ENCODE data around the gene CDK5RAP3. TPM values are rescaled to one million over a fixed set of nuclear protein-coding genes. Genes with fewer than 3 reads are reported as not detected.
"Not testable (repeated sequence)": the region's sequence is repeated elsewhere in the genome, so short reads cannot be mapped to it uniquely, and the experiment has no call there.

The CDK5RAP3 gene, protein sequence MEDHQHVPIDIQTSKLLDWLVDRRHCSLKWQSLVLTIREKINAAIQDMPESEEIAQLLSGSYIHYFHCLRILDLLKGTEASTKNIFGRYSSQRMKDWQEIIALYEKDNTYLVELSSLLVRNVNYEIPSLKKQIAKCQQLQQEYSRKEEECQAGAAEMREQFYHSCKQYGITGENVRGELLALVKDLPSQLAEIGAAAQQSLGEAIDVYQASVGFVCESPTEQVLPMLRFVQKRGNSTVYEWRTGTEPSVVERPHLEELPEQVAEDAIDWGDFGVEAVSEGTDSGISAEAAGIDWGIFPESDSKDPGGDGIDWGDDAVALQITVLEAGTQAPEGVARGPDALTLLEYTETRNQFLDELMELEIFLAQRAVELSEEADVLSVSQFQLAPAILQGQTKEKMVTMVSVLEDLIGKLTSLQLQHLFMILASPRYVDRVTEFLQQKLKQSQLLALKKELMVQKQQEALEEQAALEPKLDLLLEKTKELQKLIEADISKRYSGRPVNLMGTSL
- 88.9 TPM for polyA plus RNA-seq (2013, experiment 1 of 2)
- 96.2 TPM for polyA plus RNA-seq (2013, experiment 2 of 2)

DNA sequence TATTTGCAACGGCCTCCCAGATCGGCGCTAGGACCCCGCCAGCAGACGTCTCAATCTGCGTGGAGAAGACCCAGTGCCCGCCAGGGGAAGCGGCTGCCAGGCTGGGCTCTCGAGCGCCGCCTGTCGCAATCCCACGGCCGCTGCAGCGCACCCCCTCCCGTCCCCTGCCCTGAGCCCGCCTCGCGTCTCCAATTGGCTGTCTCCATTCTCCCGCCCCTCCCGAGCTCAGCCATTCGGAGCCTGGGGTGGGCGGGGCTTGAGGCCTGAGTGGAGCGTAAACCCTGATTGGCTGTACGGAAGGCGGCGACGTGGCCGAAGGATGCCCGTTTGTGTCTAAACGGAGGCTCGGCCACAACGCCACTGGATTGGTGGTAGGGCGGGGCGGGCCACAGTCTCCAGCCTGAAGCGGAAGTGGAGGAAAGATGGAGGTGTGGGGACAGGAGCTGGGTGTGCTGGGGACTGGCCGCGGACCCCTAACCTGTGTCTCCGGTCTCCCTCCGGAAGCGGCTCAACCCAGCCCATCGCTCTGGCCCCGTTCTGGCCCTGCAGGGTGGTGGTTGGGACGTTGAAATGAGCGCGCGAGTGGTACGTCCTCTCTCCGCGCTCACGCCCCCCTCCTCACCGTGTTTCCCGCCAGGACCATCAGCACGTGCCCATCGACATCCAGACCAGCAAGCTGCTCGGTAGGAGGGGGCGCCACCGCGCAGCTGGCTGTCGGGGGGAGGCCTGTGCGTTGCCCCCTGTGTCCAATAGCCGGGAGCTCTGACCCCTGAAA is at the start of gene CDK5RAP3:
Gene CDK5RAP3, plus strand, starts transcription at position 389 of the 775 bp plus-strand sequence. Its CDS starts 34 bp downstream, at position 423.
- Histone ChIP-seq H3K4me3 (ENCODE audit: low read length) (peak within 1 kb of the TSS; percentile 71), H3K4me1 (ENCODE audit: insufficient read depth, low read length) (peaks cover 4% of the 10 kb centered on the region; the same call in 1 of the 2 replicates), H3K27ac (ENCODE audit: low read depth, low read length) (peak within 1 kb of the TSS; percentile 75), H3K9me3 (ENCODE audit: insufficient read depth, low read depth, low read length) (no peaks in the 10 kb centered on the region), H3K36me3 (ENCODE audit: insufficient read depth, low read length) (peaks cover 28% of the 10 kb centered on the region), H3K9ac (ENCODE audit: low read depth, low read length) (peak within 1 kb of the TSS; percentile 70), H3K27me3 (ENCODE audit: insufficient read depth, low read length) (no peaks in the 10 kb centered on the region)
- WGBS: 1% methylated on average over 62 of the region's 62 CpGs

DNA sequence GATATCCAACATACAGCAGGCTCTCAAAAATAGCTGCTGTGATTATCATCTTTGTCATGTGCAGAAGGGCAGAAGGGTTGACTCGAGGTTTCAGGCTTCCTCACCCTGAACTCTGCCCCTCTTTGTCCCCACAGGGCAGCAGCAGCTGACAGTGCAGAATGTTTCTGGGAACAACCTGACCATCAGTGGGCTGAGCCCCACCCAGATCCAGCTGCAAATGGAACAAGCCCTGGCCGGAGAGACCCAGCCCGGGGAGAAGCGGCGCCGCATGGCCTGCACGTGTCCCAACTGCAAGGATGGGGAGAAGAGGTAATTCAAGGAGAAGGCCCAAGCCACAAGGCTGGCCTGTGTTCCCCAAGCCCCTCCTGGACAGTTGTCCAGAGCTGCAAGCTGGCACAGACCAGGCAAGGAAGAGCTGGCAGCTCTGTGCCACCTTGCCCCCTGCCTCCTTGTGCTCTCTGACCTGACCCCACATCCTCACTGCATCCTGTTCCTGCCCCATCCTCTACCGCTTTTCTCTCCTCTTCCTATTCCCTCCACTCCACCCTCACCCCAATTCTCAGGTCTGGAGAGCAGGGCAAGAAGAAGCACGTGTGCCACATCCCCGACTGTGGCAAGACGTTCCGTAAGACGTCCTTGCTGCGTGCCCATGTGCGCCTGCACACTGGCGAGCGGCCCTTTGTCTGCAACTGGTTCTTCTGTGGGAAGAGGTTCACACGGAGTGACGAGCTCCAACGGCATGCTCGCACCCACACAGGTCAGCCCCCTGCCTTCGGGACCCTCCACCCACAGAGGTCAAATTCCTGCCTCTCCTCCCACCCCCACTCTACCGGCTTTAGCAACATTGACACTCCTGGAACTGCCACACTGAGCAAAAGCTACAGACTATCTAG is 45.9 kb upstream of the CDK5RAP3 start:
- Histone ChIP-seq H3K27ac (ENCODE audit: low read depth, low read length) (no peak overlapping the region), H3K27me3 (ENCODE audit: insufficient read depth, low read length) (no peaks in the 10 kb centered on the region), H3K9ac (ENCODE audit: low read depth, low read length) (no peak overlapping the region), H3K9me3 (ENCODE audit: insufficient read depth, low read depth, low read length) (no peaks in the 10 kb centered on the region), H3K4me1 (ENCODE audit: insufficient read depth, low read length) (no peaks in the 10 kb centered on the region), H3K36me3 (ENCODE audit: insufficient read depth, low read length) (peaks cover 43% of the 10 kb centered on the region), H3K4me3 (ENCODE audit: low read length) (no peak overlapping the region)
- WGBS: 93% methylated on average over 23 of the region's 23 CpGs

DNA sequence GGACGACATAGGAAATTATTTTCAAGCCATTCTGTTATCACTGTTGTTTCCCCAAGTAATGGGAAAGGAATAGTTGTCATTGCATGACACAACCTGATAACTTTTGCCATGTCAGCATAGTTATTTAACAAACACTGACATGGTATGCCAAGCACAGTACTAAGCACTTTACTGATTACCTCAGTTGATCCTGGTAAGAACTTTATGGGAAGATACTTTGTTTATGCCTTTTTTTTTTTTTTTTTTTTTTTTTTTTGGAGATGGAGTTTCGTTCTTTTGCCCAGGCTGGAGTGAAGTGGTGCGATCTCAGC is 45.3 kb upstream of the CDK5RAP3 start:
- H3K9ac ChIP-seq (ENCODE audit: low read depth, low read length): no peak overlapping the region
- H3K27ac ChIP-seq (ENCODE audit: low read depth, low read length): no peak overlapping the region
- H3K4me3 ChIP-seq (ENCODE audit: low read length): no peak overlapping the region
- no peaks in the 10 kb centered on the region for H3K4me1 ChIP-seq (ENCODE audit: insufficient read depth, low read length)
- H3K36me3 ChIP-seq (ENCODE audit: insufficient read depth, low read length): peaks cover 43% of the 10 kb centered on the region
- no peaks in the 10 kb centered on the region for H3K9me3 ChIP-seq (ENCODE audit: insufficient read depth, low read depth, low read length)
- 95% methylated on average over 3 of the region's 3 CpGs for WGBS
- no peaks in the 10 kb centered on the region for H3K27me3 ChIP-seq (ENCODE audit: insufficient read depth, low read length)

DNA sequence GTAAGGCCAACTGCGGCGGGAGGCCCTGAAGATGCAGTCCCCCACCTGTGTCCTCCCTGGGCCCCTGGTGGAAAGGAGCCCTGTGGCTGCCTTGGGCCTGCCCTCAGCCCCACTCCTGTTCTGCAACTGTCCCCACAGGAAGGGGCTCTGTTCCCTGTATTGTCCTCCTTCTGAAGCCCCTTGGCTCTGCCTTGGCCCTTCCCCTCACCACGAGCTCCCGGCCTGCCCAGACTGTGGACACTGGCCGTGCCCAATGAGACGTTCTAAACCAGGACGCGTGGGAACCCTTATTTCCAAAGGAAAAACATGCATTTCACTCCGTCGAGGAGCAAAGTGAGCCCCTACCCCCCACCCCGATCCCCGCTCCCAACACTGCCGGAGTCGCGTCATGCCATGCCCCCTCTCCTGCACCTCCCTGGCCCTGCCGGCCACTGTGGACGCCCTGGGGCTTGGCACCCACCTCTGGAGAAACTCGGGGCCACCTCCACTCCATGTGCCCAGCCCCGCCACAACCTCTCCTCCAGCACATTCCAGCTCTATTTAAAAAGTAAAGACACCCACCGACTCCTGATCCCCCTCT is 43.0 kb upstream of the CDK5RAP3 start:
- Histone ChIP-seq H3K36me3 (ENCODE audit: insufficient read depth, low read length) (peaks cover 40% of the 10 kb centered on the region), H3K9me3 (ENCODE audit: insufficient read depth, low read depth, low read length) (no peaks in the 10 kb centered on the region), H3K4me1 (ENCODE audit: insufficient read depth, low read length) (no peaks in the 10 kb centered on the region), H3K27me3 (ENCODE audit: insufficient read depth, low read length) (no peaks in the 10 kb centered on the region), H3K4me3 (ENCODE audit: low read length) (no peak overlapping the region), H3K27ac (ENCODE audit: low read depth, low read length) (no peak overlapping the region), H3K9ac (ENCODE audit: low read depth, low read length) (no peak overlapping the region)
- WGBS: 92% methylated on average over 20 of the region's 20 CpGs

DNA sequence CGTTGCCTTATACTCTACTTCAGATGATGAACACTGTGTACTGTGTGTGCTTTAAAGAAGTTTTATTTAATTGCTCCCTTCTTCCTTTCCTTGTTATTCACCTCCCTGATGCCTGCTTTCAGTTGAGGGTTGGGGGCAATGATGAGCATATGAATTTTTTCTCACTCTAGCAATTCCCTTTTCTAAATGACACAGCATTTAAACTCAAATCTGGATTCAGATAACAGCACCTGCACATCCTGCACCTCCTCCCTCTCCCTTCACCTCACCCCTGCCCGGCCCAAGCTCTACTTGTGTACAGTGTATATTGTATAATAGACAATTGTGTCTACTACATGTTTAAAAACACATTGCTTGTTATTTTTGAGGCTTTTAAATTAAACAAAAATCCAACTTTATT is 42.5 kb upstream of the CDK5RAP3 start:
- H3K4me3 ChIP-seq (ENCODE audit: low read length): no peak overlapping the region

DNA sequence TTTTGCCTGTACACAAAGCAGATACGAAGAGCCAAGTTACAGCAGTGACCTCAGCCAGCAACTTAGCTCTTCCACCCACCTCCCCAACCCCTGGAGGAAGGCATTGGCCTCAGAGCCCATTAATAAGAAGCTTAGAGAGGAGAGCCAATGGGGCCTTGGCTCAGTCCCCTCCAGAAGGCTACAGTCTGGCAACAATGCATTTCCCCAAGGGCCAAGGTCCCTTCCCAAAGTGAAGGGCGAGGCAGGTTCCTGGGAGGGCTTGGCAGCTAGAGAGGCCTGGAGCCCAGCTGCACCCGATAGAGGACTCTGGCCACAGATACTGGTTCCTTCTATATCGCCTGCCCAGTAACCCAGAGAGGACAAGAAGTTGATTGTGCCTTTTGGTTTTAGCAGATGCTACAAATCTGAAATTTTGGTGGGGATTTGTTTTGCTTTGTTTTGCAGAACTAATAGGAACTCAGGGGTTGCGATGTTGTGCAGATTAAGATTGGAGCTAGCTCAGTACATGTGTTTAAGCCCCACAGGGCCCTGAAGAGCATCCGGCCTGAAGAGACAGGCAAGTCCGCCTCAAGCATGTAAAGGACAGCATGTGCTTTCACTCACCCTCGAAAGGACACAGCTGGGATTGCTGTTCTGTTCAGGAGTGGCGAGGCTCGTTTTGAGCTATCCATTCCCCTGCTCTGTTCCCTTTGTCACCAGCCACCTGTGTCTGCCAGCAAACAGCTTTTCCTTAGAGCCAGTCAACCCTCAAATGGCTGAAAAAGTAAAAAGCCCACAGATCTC is 41.5 kb upstream of the CDK5RAP3 start:
- Histone ChIP-seq H3K4me3 (ENCODE audit: low read length) (no peak overlapping the region), H3K9me3 (ENCODE audit: insufficient read depth, low read depth, low read length) (no peaks in the 10 kb centered on the region), H3K27me3 (ENCODE audit: insufficient read depth, low read length) (no peaks in the 10 kb centered on the region), H3K9ac (ENCODE audit: low read depth, low read length) (no peak overlapping the region), H3K36me3 (ENCODE audit: insufficient read depth, low read length) (peaks cover 28% of the 10 kb centered on the region), H3K4me1 (ENCODE audit: insufficient read depth, low read length) (no peaks in the 10 kb centered on the region), H3K27ac (ENCODE audit: low read depth, low read length) (no peak overlapping the region)
- 85% methylated on average over 10 of the region's 10 CpGs for WGBS

More for the DNA sequence above, 42.5 kb upstream of the CDK5RAP3 start:
- Histone ChIP-seq H3K27me3 (ENCODE audit: insufficient read depth, low read length) (no peaks in the 10 kb centered on the region), H3K4me1 (ENCODE audit: insufficient read depth, low read length) (no peaks in the 10 kb centered on the region), H3K9ac (ENCODE audit: low read depth, low read length) (no peak overlapping the region), H3K27ac (ENCODE audit: low read depth, low read length) (no peak overlapping the region), H3K36me3 (ENCODE audit: insufficient read depth, low read length) (peaks cover 35% of the 10 kb centered on the region), H3K9me3 (ENCODE audit: insufficient read depth, low read depth, low read length) (no peaks in the 10 kb centered on the region)
- WGBS: 100% methylated on average over 1 of the region's 2 CpGs

DNA sequence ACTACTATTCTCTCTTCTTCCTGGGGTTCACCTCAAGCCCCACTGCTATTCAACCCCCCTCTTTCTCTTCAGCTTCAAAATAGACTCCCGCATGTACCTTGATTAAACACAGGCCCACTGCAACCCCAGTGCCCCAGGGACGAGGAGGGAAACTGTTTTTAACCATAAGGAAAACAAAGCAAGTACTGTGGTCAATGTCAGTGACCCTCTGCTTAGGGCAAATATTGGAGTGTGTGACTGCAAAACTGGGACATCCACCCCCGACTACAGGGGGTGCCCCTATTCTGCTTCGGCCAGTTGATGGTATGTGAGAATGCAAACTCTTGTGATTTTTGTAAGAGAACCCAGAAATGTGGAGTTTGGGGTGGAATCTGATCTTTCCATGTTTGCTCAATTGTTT is 39.1 kb upstream of the CDK5RAP3 start:
- 94% methylated on average over 4 of the region's 4 CpGs for WGBS
- no peaks in the 10 kb centered on the region for H3K9me3 ChIP-seq (ENCODE audit: insufficient read depth, low read depth, low read length)
- H3K27ac ChIP-seq (ENCODE audit: low read depth, low read length): no peak overlapping the region
- peaks cover 10% of the 10 kb centered on the region; the same call in 1 of the 2 replicates for H3K36me3 ChIP-seq (ENCODE audit: insufficient read depth, low read length)
- H3K4me1 ChIP-seq (ENCODE audit: insufficient read depth, low read length): no peaks in the 10 kb centered on the region
- no peaks in the 10 kb centered on the region for H3K27me3 ChIP-seq (ENCODE audit: insufficient read depth, low read length)
- H3K9ac ChIP-seq (ENCODE audit: low read depth, low read length): no peak overlapping the region
- no peak overlapping the region for H3K4me3 ChIP-seq (ENCODE audit: low read length)

DNA sequence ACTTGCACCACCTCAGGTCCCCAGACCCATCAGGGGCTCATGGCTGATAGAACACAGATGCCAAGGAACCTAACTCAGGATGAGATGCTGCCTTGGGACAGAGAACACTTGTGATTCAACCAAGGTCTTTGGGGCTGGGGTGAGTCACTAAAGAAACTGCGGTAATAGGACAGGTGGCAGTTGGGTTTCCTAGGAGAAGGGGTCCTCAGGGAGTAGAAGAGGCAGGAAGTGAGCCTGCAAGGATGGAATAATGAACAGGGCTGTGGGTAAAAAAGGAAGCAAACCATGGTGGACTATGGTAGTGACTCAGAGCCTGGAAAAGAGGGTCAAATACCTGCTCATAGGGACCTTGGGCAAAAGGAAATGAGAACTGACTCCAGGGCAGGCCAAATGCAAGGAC is 36.1 kb upstream of the CDK5RAP3 start:
- Histone ChIP-seq H3K36me3 (ENCODE audit: insufficient read depth, low read length) (no peaks in the 10 kb centered on the region), H3K27me3 (ENCODE audit: insufficient read depth, low read length) (no peaks in the 10 kb centered on the region), H3K9me3 (ENCODE audit: insufficient read depth, low read depth, low read length) (no peaks in the 10 kb centered on the region), H3K9ac (ENCODE audit: low read depth, low read length) (no peak overlapping the region), H3K4me3 (ENCODE audit: low read length) (no peak overlapping the region), H3K27ac (ENCODE audit: low read depth, low read length) (no peak overlapping the region), H3K4me1 (ENCODE audit: insufficient read depth, low read length) (no peaks in the 10 kb centered on the region)
- WGBS: 92% methylated on average over 1 of the region's 1 CpG

DNA sequence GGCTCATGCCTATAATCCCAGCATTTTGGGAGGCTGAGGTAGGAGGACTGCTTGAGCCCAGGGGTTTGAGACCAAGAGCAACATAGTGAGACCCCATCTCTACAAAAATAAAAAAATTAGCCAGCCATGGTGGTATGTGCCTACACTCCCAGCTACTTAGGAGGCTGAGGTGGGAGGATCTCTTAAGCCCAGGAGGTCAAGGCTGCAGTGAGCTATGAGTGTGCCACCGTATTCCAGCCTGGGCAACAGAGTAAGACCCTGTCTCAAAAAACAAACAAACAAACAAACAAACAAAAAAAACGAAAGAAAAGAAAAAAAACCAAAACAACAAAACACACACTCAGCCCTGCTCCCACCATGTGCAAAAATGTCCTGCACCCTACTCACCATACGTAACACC is 35.4 kb upstream of the CDK5RAP3 start:
- not testable (repeated sequence) for H3K27ac ChIP-seq (ENCODE audit: low read depth, low read length); H3K36me3 ChIP-seq (ENCODE audit: insufficient read depth, low read length); H3K27me3 ChIP-seq (ENCODE audit: insufficient read depth, low read length); H3K4me1 ChIP-seq (ENCODE audit: insufficient read depth, low read length); H3K9ac ChIP-seq (ENCODE audit: low read depth, low read length); H3K4me3 ChIP-seq (ENCODE audit: low read length); H3K9me3 ChIP-seq (ENCODE audit: insufficient read depth, low read depth, low read length)
- WGBS: 88% methylated on average over 3 of the region's 3 CpGs

DNA sequence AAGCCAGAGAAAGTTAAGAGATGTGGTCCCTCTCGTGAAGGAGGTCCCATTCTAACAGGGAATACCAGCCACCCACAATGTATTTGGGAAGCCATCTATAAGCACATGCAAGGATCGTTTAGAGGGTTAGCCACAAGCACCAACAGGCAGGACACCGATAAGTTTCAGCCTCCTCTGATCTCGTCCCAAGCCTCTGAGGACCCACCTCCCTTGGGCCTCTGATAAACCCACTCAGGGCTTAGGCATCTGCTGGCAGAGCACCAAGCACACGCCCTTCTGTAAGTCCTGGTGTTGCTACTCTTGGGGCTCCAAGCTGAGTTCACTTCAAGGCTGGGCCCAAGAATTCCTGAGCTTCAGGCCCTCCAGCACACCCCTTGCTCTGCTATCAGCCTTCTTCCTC is 35.0 kb upstream of the CDK5RAP3 start:
- no peak overlapping the region for H3K4me3 ChIP-seq (ENCODE audit: low read length)
- peaks cover 10% of the 10 kb centered on the region for H3K27me3 ChIP-seq (ENCODE audit: insufficient read depth, low read length)
- no peak overlapping the region for H3K9ac ChIP-seq (ENCODE audit: low read depth, low read length)
- H3K27ac ChIP-seq (ENCODE audit: low read depth, low read length): no peak overlapping the region
- no peaks in the 10 kb centered on the region for H3K9me3 ChIP-seq (ENCODE audit: insufficient read depth, low read depth, low read length)
- H3K36me3 ChIP-seq (ENCODE audit: insufficient read depth, low read length): no peaks in the 10 kb centered on the region
- 90% methylated on average over 5 of the region's 5 CpGs for WGBS
- H3K4me1 ChIP-seq (ENCODE audit: insufficient read depth, low read length): no peaks in the 10 kb centered on the region

Measured in HUES64 (cell line).